Suprapubic skin (tissue), 4 donors: Measurements from ENCODE around the gene PLD3. TPM values are rescaled to one million over a fixed set of nuclear protein-coding genes. Genes with fewer than 3 reads are reported as not detected.
"Not testable (repeated sequence)": the region's sequence is repeated elsewhere in the genome, so short reads cannot be mapped to it uniquely, and the experiment has no call there.

Source experiments
- DNase-seq, 2 donors: peaks; one replicate each; pipeline ENCODE4 v3.0.0-alpha.2; 2019; ENCODE audit warnings: low spot score in 2 of 2
- H3K27ac ChIP-seq: fragments of 200-600 bp; sonication (generic); one replicate; pipeline ENCODE4 v1.5.1; 2019
- H3K27me3 ChIP-seq: fragments of 200-600 bp; sonication (generic); one replicate; pipeline ENCODE4 v1.5.1; 2019
- H3K36me3 ChIP-seq: fragments of 200-600 bp; sonication (generic); one replicate; pipeline ENCODE4 v1.5.1; 2019
- H3K4me1 ChIP-seq: fragments of 200-600 bp; sonication (generic); one replicate; pipeline ENCODE4 v1.5.1; 2019
- H3K4me3 ChIP-seq: fragments of 200-600 bp; sonication (generic); one replicate; pipeline ENCODE4 v1.5.1; 2019; ENCODE audit warnings: mild to moderate bottlenecking
- H3K9me3 ChIP-seq: fragments of 200-600 bp; sonication (generic); one replicate; pipeline ENCODE4 v1.5.1; 2019
- EP300 ChIP-seq: sonication (generic); formaldehyde crosslinking; IDR thresholded peaks from one replicate; pipeline ENCODE4 v1.6.1; 2017; ENCODE audit warnings: antibody characterized with exemption
- POLR2A ChIP-seq, 2 donors: fragments of 450-650 bp; IDR thresholded peaks; one replicate each; pipeline ENCODE4 v1.6.1; 2017; ENCODE audit warnings: antibody characterized with exemption in 2 of 2, mild to moderate bottlenecking in 2 of 2, moderate library complexity in 2 of 2
- POLR2AphosphoS5 ChIP-seq, 3 donors: sonication (generic); formaldehyde crosslinking; IDR thresholded peaks; one replicate each; pipeline ENCODE4 v1.6.1; 2017; ENCODE audit warnings: antibody characterized with exemption in 3 of 3
- WGBS: methylation state at CpG from one replicate; pipeline ENCODE4 v1.1.5; 2018; 5-methylcytosine and 5-hydroxymethylcytosine counted together
- total RNA-seq, 4 donors: library from RNA; depleted of rRNA; stranded (reverse); fragments of >200 nt; gene quantifications; one replicate each; pipeline ENCODE4 v1.1.0, GENCODE V29; 2016
- TF ChIP-seq, protein P1 (sequence below), 2 donors: fragments of 200-600 bp in 1 of 2; fragments of 450-650 bp in 1 of 2; sonication (generic) in 1 of 2; IDR thresholded peaks; one replicate each; pipeline ENCODE4 v1.5.1; 2016 to 2019; ENCODE audit warnings: antibody characterized with exemption in 2 of 2, mild to moderate bottlenecking in 1 of 2, moderate library complexity in 1 of 2

Gene PLD3
- total RNA-seq, 4 donors from 2014 or later = 173 to 231 (median 202) TPM

DNA sequence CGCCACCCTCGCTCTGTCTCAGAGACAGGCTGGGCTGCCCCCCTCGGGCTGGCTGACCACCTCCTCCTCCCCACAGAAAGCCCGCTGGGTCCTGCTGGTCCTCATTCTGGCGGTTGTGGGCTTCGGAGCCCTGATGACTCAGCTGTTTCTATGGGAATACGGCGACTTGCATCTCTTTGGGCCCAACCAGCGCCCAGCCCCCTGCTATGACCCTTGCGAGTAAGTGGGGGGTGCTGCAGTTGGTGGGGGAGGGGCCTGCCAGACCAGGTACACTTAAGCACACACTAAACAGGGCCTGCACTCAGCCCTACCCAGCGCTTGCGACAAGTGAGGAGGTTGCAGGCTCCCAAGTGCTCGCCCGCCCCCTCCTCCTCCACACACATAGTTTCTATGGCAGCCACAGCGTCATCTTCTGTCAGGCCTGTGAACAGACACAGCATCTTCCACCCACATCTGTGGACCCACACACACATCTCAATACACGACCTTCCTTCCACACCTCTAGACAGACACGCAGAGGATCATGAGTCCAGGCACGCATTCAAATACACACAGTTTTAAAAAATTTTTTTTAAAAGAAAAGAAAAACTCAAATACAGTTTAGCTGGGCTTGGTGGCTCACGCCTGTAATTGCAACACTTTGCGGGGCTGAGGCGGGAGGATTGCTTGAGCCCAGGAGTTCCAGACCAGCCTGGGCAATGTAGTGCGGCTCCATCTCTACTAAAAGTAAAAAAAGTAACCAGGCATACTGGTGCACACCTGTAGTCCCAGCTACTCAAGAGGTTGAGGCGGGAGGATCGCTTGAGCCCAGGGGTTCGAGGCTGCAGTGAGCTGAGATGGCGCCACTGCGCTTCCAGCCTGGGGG lies 18.4 kb downstream of the PLD3 start:
- no peaks in the 10 kb centered on the region for H3K27me3 ChIP-seq
- H3K27ac ChIP-seq = no peak overlapping the region
- no peak overlapping the region for H3K4me3 ChIP-seq
- no peaks in the 10 kb centered on the region for H3K9me3 ChIP-seq
- H3K4me1 ChIP-seq = peaks cover 17% of the 10 kb centered on the region
- TF ChIP-seq EP300 (no peak), POLR2A (IDR thresholded peaks at IDR 0.05) (no peak), POLR2AphosphoS5 (IDR thresholded peaks at IDR 0.05) (no peak)
- TF ChIP-seq, protein P1, sequence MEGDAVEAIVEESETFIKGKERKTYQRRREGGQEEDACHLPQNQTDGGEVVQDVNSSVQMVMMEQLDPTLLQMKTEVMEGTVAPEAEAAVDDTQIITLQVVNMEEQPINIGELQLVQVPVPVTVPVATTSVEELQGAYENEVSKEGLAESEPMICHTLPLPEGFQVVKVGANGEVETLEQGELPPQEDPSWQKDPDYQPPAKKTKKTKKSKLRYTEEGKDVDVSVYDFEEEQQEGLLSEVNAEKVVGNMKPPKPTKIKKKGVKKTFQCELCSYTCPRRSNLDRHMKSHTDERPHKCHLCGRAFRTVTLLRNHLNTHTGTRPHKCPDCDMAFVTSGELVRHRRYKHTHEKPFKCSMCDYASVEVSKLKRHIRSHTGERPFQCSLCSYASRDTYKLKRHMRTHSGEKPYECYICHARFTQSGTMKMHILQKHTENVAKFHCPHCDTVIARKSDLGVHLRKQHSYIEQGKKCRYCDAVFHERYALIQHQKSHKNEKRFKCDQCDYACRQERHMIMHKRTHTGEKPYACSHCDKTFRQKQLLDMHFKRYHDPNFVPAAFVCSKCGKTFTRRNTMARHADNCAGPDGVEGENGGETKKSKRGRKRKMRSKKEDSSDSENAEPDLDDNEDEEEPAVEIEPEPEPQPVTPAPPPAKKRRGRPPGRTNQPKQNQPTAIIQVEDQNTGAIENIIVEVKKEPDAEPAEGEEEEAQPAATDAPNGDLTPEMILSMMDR (IDR thresholded peaks at IDR 0.05) = no peak
- 83% methylated on average over 22 of the region's 27 CpGs for WGBS
- DNase-seq = no peak
- peaks cover 45% of the 10 kb centered on the region for H3K36me3 ChIP-seq

DNA sequence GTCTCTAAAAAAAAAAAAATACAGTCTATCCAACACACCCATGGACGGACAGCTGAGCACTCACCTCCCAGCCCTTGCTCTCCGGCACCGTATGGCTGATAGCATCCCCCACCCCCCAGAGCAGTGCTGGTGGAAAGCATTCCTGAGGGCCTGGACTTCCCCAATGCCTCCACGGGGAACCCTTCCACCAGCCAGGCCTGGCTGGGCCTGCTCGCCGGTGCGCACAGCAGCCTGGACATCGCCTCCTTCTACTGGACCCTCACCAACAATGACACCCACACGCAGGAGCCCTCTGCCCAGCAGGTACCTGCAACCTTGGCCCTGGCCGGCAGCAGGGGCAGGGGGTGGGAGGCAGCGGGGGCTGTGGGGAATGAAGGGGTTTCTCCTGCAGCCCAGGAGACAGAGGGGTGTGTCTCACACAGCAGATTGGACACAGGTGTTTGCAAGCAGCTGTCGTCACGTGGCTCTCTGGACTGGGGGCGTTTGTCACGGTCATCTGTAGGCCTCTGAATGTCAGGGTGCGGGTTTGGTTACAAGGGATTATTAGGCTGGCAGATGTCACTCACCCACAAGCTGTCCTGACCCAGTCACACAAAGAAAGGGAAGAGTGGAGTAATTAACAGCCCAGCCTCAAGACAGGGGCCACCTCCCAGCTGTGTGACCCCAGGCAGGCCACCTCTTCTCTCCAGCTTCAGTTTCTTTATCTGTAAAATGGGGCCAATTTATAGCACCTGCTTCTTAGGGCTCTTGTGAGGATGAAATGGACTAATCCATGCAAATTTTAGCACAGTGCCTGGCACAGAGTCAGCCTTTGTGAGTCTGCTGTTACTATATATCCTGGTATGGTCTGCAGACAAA lies 19.3 kb downstream of the PLD3 start:
- no peak for DNase-seq
- Histone ChIP-seq H3K36me3 (peaks cover 52% of the 10 kb centered on the region), H3K9me3 (no peaks in the 10 kb centered on the region), H3K27me3 (no peaks in the 10 kb centered on the region), H3K27ac (no peak overlapping the region), H3K4me3 (no peak overlapping the region), H3K4me1 (peaks cover 17% of the 10 kb centered on the region)
- 89% methylated on average over 5 of the region's 16 CpGs for WGBS
- TF ChIP-seq EP300 (no peak), POLR2AphosphoS5 (IDR thresholded peaks at IDR 0.05) (no peak), POLR2A (IDR thresholded peaks at IDR 0.05) (no peak)
- TF ChIP-seq, protein P1 (IDR thresholded peaks at IDR 0.05) = no peak

DNA sequence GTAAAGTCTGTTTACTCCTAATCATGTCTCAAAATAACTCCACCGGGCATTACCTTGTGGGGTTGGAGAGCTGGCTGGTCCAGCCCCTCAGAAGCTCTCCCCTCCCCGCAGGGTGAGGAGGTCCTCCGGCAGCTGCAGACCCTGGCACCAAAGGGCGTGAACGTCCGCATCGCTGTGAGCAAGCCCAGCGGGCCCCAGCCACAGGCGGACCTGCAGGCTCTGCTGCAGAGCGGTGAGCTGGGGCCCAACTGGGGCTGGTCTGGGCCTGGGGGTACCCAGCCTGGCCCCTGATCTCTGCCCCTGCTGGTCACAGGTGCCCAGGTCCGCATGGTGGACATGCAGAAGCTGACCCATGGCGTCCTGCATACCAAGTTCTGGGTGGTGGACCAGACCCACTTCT lies 21.3 kb downstream of the PLD3 start:
- no peaks in the 10 kb centered on the region for H3K9me3 ChIP-seq
- peaks cover 16% of the 10 kb centered on the region for H3K4me1 ChIP-seq
- H3K27me3 ChIP-seq = no peaks in the 10 kb centered on the region
- no peak for TF ChIP-seq POLR2A (IDR thresholded peaks at IDR 0.05)
- TF ChIP-seq, protein P1 (IDR thresholded peaks at IDR 0.05) = no peak
- no peak for TF ChIP-seq POLR2AphosphoS5 (IDR thresholded peaks at IDR 0.05)
- no peak for TF ChIP-seq EP300
- no peak overlapping the region for H3K4me3 ChIP-seq
- peaks cover 69% of the 10 kb centered on the region for H3K36me3 ChIP-seq
- WGBS = 81% methylated on average over 3 of the region's 12 CpGs
- no peak overlapping the region for H3K27ac ChIP-seq
- DNase-seq = no peak

DNA sequence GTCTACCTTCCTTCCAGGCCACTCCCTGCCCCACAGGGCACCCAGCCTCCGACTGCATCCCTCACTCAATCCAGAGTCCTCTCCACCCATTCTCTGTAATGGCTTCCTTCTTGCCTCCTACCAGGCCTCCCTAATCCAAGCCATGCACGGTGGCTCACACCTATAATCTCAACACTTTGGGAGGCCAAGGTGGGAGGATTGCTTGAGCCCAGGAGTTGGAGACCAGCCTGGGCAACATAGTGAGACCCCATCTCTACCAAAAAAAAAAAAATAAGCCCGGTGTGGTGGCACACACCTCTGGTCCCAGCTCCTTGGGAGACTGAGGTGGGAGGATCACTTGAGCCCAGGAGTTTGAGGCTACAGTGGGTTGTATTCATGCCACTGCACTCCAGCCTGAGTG lies 21.8 kb downstream of the PLD3 start:
- Histone ChIP-seq H3K36me3 (peaks cover 73% of the 10 kb centered on the region), H3K4me1 (peaks cover 12% of the 10 kb centered on the region)
- not testable (repeated sequence) for H3K27ac ChIP-seq, DNase-seq, H3K9me3 ChIP-seq, H3K4me3 ChIP-seq, H3K27me3 ChIP-seq
- WGBS = 88% methylated on average over 3 of the region's 3 CpGs

DNA sequence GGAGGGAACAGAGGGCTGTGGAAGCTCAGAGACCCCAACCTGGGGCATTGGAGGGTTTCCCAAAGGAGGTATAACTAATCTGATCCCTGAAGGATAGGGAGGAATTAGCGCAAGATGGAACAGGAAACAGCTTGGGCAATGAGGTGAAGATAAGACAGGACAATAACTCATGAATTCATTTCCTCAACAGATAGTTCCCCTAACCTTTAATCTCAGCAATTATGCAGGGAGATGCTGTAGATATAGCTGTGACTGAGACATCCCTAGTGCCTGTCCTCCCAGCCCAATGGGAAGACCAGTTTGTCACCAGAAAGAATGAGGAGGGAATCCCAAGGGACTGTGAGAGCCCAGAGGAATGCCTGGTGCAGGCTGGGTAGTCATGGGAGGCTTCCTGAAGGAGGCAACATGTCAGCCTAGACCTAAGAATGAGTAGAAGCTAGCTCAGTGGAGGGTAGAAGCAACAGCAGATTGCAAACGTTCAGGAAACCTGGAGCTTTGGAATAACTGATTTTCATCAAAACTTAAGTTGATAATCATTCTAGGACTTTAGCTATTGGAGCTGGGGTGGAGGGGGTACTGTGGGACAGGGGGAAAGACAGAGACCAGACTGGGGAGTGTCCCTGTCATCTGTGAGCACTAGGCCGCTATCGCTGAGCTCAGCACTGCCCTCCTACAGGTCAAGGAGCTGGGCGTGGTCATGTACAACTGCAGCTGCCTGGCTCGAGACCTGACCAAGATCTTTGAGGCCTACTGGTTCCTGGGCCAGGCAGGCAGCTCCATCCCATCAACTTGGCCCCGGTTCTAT lies 22.7 kb downstream of the PLD3 start:
- H3K4me3 ChIP-seq = no peak overlapping the region
- no peaks in the 10 kb centered on the region for H3K9me3 ChIP-seq
- DNase-seq = no peak
- TF ChIP-seq POLR2A (IDR thresholded peaks at IDR 0.05) = no peak
- no peak for TF ChIP-seq EP300
- no peak for TF ChIP-seq POLR2AphosphoS5 (IDR thresholded peaks at IDR 0.05)
- TF ChIP-seq, protein P1 (IDR thresholded peaks at IDR 0.05) = no peak
- peaks cover 83% of the 10 kb centered on the region for H3K36me3 ChIP-seq
- no peaks in the 10 kb centered on the region for H3K27me3 ChIP-seq
- H3K4me1 ChIP-seq = peaks cover 2% of the 10 kb centered on the region
- H3K27ac ChIP-seq = no peak overlapping the region
- 90% methylated on average over 5 of the region's 7 CpGs for WGBS
